ENCODE measurements around the gene NDUFA7. TPM values are rescaled to one million over a fixed set of nuclear protein-coding genes. Genes with fewer than 3 reads are reported as not detected.

The NDUFA7 gene
- total RNA-seq, 6 experiments from 2014 or later: 54.0 to 75.9 (median 61.1) TPM

DNA sequence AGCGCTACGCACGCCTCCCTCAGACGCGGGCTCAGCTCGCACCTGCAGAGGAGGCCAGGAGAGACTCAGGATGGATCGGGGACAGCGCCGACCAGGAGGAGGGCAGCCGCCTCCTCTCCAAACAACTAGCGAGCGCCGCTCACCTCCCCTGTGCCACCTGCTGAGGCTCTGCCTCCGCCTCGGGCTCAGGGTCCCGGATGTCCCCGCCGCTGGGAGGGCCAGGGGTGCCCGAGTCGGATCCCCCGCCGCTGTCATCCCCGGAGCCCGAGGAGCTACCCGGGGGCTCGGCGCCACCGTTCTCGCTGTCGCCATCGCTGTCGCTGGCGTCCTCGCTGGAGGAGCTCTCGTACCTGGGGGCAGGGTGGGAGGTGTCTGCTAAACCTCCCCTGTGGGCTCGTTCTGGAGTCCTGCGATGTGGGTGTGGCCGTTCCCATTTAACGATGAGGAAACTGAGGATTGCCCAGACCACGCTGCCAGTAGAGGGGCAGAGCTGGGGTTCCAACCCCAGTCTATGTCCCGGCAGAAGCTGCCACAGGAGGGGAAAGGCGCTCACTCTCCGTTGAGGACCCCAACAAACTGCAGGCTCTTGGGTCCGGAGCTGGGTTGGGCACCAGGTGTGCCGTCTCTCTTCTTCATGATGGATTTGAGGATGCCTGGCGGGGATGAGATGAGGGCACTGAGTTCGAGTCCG, 12.7 kb upstream of the NDUFA7 start:
- Mint-ChIP-seq H3K4me3 (no peak overlapping the region), H3K9me3 (no peaks in the 10 kb centered on the region), H3K36me3 (ENCODE audit: low read depth) (no peaks in the 10 kb centered on the region), H3K4me1 (ENCODE audit: low read depth) (no peaks in the 10 kb centered on the region), H3K27ac (no peak overlapping the region), H3K27me3 (ENCODE audit: insufficient read depth) (peaks cover 21% of the 10 kb centered on the region)
- TF ChIP-seq, protein P1, sequence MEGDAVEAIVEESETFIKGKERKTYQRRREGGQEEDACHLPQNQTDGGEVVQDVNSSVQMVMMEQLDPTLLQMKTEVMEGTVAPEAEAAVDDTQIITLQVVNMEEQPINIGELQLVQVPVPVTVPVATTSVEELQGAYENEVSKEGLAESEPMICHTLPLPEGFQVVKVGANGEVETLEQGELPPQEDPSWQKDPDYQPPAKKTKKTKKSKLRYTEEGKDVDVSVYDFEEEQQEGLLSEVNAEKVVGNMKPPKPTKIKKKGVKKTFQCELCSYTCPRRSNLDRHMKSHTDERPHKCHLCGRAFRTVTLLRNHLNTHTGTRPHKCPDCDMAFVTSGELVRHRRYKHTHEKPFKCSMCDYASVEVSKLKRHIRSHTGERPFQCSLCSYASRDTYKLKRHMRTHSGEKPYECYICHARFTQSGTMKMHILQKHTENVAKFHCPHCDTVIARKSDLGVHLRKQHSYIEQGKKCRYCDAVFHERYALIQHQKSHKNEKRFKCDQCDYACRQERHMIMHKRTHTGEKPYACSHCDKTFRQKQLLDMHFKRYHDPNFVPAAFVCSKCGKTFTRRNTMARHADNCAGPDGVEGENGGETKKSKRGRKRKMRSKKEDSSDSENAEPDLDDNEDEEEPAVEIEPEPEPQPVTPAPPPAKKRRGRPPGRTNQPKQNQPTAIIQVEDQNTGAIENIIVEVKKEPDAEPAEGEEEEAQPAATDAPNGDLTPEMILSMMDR (IDR thresholded peaks at IDR 0.05): no peak
- DNase-seq: no peak

DNA sequence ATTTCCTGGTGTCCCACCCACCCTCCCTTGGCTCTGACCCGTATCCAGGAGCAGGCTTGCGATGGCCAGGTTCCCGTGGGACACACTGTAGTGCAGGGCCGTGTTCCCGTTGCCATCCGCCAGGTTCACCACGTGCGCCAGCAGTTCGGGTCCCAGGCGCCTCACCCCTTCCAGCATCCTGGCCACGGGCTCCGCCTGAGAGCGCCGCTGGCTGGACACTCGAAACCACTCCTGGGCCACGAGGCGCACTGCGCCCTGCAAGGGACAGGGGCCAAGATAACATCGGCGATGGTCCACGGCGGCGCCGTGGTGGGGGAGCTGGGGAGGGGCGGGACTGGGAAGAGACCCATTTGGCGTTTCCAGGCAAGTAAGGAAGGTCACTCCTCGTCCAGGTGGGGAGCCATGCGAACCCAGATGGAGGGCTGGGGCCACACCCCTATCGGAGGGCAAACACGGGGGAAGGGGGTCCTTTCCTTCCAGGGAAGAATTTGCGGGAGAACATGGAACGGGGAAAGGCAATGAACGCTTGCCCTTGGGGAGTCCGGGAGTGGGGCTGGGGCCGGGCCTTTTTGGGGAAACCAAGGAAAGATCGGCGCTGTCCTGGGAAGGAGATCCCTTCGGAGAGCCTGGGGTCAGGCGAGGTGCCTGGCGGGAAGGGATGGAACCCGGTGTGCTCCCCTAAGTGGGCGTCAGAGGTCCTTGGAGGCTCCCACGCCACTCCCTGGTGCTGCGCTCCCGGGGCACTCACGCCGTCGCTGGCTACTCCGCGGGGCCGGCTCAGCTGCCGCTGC, 12.0 kb upstream of the NDUFA7 start:
- no peak overlapping the region for H3K27ac Mint-ChIP-seq
- H3K4me3 Mint-ChIP-seq: no peak overlapping the region
- no peaks in the 10 kb centered on the region for H3K9me3 Mint-ChIP-seq
- H3K27me3 Mint-ChIP-seq (ENCODE audit: insufficient read depth): peaks cover 21% of the 10 kb centered on the region
- H3K36me3 Mint-ChIP-seq (ENCODE audit: low read depth): no peaks in the 10 kb centered on the region
- no peak for DNase-seq
- TF ChIP-seq, protein P1 (IDR thresholded peaks at IDR 0.05): no peak
- no peaks in the 10 kb centered on the region for H3K4me1 Mint-ChIP-seq (ENCODE audit: low read depth)

DNA sequence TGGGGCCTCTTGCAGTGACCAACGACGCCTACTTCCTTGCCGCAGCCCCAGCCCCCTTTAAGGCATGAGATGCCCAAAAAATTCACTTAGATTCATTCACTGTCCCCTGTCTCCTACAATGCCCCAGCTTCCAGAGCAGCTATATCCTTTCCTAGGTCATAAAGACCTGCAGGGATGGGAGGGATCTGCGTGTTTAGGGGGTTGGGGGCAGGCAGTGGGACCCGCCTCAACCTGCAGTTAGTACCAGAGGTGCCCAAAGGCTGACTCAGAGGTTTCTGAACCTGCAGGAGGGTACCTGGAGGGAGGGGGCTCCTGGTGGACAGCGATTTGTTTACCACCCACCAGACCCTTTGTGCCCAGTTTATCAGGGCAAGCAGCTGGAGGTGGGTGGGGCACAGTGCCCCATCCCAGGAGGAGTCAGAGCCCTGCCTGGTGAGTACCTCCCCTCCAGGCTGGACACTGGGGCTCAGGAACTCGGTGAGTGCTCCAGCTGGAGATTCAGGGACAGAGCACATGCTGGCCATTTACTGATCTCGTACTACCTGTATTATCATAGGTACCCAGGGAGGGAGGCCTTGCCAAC, 10.2 kb upstream of the NDUFA7 start:
- H3K36me3 Mint-ChIP-seq (ENCODE audit: low read depth): 0 out of 2 replicates have a peak, but pooled peaks cover 5% of the 10 kb centered on the region
- H3K4me3 Mint-ChIP-seq: no peak overlapping the region
- H3K27me3 Mint-ChIP-seq (ENCODE audit: insufficient read depth): peaks cover 13% of the 10 kb centered on the region
- H3K9me3 Mint-ChIP-seq: peaks cover 6% of the 10 kb centered on the region; the same call in 1 of the 2 replicates
- no peak overlapping the region for H3K27ac Mint-ChIP-seq
- TF ChIP-seq, protein P1 (IDR thresholded peaks at IDR 0.05): no peak
- DNase-seq: no peak
- H3K4me1 Mint-ChIP-seq (ENCODE audit: low read depth): no peaks in the 10 kb centered on the region

DNA sequence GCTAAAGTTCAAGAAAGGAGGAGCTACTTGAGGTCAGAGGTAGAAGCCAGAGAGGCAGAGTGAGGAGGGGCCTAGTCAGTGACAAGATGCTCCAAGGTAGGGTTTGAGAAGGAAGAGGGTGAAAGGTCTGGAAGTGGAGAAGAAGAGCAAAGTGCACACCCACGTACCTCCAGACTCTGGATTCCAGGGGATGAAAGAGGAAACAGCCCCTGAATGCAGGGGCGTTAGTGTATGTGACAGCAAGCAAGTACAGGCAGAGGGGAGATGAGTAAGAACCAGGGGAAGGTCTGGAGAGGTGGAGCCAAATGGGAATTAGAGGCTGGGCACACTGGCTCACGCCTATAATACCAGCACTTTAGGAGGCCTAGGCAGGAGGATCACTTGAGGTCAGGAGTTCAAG, 8.8 kb upstream of the NDUFA7 start:
- Mint-ChIP-seq H3K27me3 (ENCODE audit: insufficient read depth) (peaks cover 8% of the 10 kb centered on the region), H3K4me3 (no peak overlapping the region), H3K27ac (no peak overlapping the region), H3K4me1 (ENCODE audit: low read depth) (no peaks in the 10 kb centered on the region), H3K9me3 (peaks cover 6% of the 10 kb centered on the region; the same call in 1 of the 2 replicates), H3K36me3 (ENCODE audit: low read depth) (0 out of 2 replicates have a peak, but pooled peaks cover 5% of the 10 kb centered on the region)
- TF ChIP-seq, protein P1 (IDR thresholded peaks at IDR 0.05): no peak
- DNase-seq: no peak

DNA sequence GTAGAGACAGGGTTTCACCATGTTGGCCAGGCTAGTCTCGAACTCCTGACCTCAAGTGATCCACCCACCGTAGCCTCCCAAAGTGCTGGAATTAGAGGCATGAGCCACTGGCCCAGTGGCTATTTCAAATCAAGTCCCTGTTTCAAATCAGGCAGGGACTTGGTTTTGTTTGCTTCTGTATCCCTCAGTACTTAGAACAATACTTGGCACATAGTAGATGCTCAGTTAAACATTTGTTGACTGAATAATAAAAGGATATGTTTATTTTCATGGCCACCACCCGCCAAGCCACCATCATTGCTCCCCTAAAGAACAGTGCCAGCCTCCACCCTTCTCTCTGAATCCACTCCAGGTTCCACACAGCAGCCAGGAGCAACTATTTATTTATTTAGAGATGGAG, 4.3 kb upstream of the NDUFA7 start:
- Mint-ChIP-seq H3K4me1 (ENCODE audit: low read depth) (peaks cover 8% of the 10 kb centered on the region; the same call in 1 of the 2 replicates), H3K9me3 (peaks cover 6% of the 10 kb centered on the region; the same call in 1 of the 2 replicates), H3K27ac (no peak overlapping the region), H3K36me3 (ENCODE audit: low read depth) (peaks cover 27% of the 10 kb centered on the region), H3K27me3 (ENCODE audit: insufficient read depth) (peaks cover 3% of the 10 kb centered on the region), H3K4me3 (no peak overlapping the region)
- DNase-seq: no peak
- TF ChIP-seq, protein P1 (IDR thresholded peaks at IDR 0.05): no peak

Data from HFFc6 (cell line).